C4-2B (cell line): ENCODE results near the gene PPP1CC.

ENCODE experiments used
- H3K27ac ChIP-seq: fragments of 450-650 bp; 2 replicates; pipeline ENCODE4 v1.5.1; 2017
- CTCF ChIP-seq: fragments of 450-650 bp; conservative IDR thresholded peaks from 2 replicates; pipeline ENCODE4 v1.5.1; 2017; ENCODE audit warnings: mild to moderate bottlenecking
- ZFX ChIP-seq: fragments of 450-650 bp; IDR thresholded peaks from 2 replicates; pipeline ENCODE4 v1.6.1; 2017

The PPP1CC gene

GRCh38 chr12:110683888-110684287 is 58.8 kb downstream of the PPP1CC start:
- no peak for TF ChIP-seq ZFX
- TF ChIP-seq CTCF: no peak
- H3K27ac ChIP-seq: no peak overlapping the region

- TF ChIP-seq ZFX (no peak), CTCF (no peak)
- no peak overlapping the region for H3K27ac ChIP-seq
Observed at GRCh38 chr12:110680032-110680431, 62.7 kb downstream of the PPP1CC start.

- TF ChIP-seq ZFX (no peak), CTCF (no peak)
- no peak overlapping the region for H3K27ac ChIP-seq
Observed at GRCh38 chr12:110679201-110679600, 63.5 kb downstream of the PPP1CC start.

GRCh38 chr12:110677982-110678381 is 64.7 kb downstream of the PPP1CC start:
- TF ChIP-seq ZFX (no peak), CTCF (no peak)
- no peak overlapping the region for H3K27ac ChIP-seq

- H3K27ac ChIP-seq: no peak overlapping the region
Observed at GRCh38 chr12:110677206-110677911, 65.3 kb downstream of the PPP1CC start.

GRCh38 chr12:110676171-110676570 is 66.5 kb downstream of the PPP1CC start:
- TF ChIP-seq CTCF (no peak), ZFX (no peak)
- H3K27ac ChIP-seq: no peak overlapping the region

More at GRCh38 chr12:110677206-110677911, 65.3 kb downstream of the PPP1CC start:
- TF ChIP-seq CTCF: no peak
- TF ChIP-seq ZFX: no peak

GRCh38 chr12:110670161-110670701 is 72.5 kb downstream of the PPP1CC start:
- H3K27ac ChIP-seq: no peak overlapping the region
- TF ChIP-seq ZFX (no peak), CTCF (no peak)
